ENCODE measurements around the gene MAMLD1.

Gene MAMLD1

DNA sequence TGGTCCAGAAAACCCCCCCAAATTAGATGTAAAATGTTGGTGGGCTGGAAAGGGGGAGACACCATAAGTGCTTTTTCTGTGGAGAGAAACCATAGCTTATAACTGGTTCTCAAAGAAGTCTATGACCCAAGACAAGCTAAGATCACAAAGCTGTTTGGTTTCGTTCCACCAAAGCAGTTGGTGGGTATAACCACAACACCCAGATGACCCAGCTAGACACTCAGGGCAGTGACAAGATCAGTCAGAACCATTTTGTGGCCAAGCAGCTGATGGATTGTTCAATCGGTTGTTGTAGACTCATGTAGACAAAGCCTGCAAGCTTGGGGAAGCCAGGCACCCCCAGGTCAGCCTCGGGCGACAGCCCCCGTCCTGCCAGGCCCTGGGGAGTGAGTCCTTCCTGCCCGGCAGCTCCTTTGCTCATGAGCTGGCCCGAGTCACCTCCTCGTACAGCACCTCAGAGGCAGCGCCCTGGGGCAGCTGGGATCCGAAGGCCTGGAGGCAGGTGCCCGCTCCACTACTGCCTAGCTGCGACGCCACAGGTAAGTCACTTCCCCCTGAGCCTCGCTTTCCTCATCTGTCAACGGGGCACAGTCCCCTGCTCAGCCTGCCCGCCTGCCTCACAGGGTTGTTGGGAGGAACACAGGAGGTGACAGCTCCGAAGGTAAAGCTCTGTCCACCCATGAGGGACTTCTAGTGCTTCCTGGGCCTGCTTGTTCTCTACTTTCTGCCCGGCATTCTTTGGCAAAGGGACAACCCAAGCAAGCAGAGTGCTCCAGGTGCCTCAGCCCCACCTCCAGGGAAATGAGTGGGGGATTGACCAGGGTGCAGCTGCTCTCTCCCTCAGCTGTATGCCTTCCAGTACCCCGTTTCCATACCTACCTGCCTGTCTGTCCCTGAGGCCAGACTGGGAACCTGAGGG is 140.1 kb downstream of the MAMLD1 start:
- DNase-seq (ENCODE audit: low spot score) = no peak

DNA sequence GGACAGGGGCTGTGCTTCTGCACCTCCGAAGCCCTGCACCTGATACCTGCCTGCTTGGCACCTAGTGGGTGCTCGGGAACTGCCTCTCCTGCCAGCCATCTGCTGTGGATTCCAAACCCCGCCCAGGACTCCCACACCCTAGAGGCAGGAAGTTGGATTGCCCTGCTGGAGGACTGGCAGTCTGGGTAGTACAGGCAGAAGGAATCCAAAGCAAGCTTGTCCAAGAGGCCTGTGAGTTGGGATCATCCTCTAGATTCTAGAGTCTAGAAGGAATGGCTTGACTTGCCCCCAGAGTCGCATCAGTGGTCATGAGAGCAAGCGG is 140.7 kb downstream of the MAMLD1 start:
- DNase-seq (ENCODE audit: low spot score) = peak; percentile 33

DNA sequence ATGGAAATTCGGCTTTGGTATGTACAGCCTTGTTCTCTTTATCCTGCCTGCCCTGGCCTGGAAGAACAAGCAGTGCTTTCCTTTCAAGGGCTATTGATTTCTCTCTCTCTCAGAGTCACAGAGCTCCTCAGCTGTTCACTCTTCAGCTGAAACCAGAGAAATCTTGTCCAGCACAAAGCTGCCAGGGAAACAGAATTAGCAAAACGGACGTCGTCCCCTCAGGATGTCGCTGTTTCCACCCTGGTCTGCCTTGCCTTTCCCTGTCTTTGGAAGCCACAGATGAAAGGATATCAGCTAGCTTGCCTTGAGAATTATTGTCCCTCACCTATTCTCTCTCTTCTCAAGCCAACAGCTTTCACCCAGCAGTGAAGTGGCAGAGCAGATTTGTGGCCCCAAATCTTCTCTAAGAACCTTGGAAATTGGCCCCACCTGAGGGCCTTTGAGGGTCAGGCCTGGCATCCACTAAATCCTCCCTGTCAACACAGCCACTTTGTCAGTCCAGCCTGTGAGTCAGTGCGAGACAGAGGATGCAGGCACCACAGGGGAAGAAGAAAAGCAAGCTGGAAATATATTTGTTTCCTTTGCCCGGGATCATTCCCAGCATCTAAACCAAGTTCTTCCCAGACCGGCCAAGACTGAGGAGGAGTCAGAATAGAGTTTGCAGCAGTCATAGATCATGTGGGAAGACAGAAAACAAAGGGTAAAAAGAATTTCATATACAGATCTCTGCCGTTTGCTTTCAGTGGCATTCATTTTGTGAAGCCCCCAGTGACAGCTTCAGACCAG is 141.5 kb downstream of the MAMLD1 start:
- DNase-seq (ENCODE audit: low spot score) = no peak

DNA sequence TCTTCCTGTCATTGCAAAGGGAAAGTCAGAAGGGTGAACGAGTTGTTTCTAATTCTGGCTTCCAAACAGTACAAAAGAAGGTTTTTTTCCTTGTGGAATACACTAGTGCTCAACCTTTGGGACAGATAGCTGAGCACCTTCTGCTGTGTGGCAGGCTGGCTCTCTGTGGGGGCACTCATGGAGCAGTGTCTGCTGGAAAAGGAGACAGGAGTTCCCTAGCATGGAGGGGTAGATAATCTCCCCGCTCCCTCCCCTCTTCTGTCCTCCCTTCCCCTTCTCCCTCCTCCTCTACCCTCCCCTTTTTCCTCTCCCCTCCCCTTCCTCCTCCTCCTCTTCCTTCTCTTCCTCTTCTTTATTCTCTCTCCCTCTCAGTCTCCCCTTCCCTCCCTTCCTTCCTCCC is 142.9 kb downstream of the MAMLD1 start:
- DNase-seq (ENCODE audit: low spot score) = no peak

DNA sequence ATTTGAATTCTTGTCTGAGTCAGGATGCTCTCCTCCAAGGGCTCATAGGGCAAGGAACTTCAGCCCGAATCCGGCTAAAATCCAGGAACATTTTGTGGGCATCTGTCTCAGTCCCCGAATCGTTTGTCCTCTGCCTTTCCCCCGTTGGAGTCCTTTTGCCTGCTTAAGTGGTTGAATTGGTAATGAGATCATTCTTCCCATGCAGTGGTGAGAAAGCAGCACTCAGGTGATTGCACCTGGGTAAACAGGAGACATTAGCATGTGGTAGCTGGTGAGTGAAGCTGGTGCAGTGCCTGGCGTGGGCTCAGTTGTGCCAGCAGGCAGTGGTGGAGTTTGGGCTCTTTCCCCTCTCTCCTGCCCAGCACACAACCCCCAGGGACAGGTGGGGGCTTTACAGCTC is 143.4 kb downstream of the MAMLD1 start:
- no peak for DNase-seq (ENCODE audit: low spot score)

DNA sequence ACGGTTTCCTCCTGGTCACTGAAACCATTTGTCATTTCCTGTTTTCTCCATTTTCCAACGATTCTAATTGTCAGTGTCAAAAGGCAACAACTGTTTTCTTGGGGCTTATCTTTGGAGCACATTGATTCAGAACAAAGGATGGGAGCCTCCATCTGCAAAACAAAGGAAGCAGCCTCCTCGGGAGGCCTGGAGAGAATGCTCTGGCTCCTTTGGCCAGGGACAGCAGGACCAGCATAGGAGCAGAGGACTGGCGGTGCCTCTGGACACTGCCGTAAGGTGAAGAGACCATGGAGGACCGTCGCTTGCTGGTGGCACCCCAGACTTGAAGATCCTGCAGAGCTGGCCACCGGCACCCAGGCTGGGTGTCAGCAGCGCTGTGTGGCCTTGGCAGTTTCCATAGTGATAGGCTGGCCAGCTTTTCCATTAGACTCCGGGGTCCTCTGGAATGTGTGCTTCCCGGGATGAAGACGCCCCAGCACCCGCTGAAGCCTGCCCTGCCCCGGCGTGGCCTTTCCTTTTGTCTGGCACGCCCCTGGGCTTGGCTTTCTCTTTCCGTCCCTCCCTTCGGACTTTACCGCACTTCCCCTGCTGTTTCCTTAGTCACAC is 144.2 kb downstream of the MAMLD1 start:
- no peak for DNase-seq (ENCODE audit: low spot score)

DNA sequence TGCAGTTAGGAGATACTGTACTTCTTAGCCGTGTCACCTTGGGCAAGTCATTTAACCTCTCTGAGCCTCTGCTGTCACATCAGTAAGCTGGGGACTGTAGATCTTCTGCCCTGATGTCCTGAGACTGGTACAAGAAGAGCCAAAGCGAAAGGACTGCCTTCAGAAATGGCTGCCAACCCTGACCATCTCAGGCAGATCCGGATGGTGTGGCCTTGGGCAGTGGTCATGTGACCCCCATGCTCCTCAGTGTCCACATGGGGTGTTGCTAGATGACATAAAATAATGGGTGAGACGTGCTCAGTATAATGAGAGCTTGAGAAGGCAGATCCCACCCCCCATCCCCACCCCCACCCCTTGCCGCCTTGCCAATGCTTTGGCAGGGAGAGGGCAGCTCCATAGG is 144.9 kb downstream of the MAMLD1 start:
- no peak for DNase-seq (ENCODE audit: low spot score)

DNA sequence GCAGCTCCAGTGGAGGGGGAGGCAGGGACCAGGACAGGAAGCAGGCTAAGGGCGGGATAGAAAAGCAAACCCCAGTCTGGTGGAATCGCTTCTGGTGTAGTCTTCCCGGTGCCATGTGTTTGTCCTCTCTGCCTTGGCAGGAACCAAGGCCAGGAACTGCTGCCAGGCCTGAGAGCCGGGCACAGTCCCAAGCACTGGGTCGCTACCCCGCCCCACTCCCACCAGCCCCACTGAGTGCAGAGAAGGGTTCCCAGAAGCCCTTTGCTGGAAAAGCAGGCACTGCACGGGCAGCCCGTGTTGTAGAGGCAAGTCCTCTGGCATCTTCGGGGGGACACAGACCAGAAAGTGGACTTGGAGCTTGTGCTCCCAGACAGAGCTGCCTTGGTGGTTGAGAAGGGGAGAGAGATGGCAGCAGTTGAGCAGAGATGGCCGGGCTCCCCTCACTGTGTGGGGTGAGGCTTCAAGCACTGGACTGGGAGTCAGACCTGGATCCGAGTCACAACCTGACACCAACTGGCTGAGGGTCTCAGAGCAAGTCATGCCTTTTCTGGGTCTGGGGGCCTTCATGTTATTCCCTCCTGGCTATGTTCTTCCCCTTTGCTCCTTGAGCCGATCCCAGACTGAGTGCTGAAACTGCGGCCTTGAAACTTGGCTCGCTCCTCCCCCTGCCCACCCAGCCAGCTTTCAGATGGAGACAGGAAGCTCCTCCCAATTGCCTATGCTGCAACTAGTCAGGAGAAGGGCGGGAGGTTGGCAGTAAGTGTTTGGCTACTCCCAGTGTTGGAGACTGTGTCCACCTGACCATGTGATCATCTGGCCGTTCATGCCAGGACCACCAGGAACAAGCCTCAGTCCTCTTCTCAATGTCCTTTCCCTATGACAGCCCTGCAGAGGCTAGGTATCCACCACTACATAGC is 145.6 kb downstream of the MAMLD1 start:
- DNase-seq (ENCODE audit: low spot score) = no peak

DNA sequence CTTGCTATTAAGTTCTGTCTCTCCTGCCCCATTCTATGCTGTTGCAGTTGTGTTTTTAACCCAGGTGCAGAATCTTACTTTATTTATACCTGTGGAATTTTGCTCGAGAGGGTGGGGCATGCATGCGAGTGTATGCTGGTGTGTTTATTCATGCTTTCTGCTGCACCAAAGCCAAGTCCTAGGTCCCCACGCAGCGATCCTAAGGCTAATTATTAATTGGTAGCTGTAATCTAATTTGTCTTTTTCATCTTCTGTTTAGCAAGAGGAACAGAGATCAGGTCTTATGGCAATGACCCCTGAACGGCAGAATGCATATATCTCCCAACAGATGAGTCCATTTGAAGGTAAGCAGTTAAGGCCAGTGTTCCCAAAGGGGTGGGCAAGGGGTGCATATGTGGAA is 146.6 kb downstream of the MAMLD1 start:
- no peak for DNase-seq (ENCODE audit: low spot score)

DNA sequence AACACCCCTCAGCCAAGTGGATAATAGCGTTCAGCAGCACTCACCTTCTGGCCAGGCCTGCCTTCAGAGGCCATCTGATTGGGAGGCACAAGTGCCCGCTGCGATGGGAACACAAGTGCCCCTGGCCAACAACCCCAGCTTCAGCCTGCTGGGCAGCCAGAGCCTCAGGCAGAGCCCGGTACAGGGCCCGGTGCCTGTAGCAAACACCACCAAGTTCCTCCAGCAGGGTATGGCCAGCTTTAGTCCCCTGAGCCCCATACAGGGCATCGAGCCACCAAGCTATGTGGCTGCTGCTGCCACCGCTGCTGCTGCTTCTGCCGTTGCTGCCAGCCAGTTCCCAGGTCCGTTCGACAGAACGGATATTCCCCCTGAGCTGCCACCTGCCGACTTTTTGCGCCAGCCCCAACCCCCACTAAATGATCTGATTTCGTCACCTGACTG is 149.4 kb downstream of the MAMLD1 start:
- no peak for DNase-seq (ENCODE audit: low spot score)

DNA sequence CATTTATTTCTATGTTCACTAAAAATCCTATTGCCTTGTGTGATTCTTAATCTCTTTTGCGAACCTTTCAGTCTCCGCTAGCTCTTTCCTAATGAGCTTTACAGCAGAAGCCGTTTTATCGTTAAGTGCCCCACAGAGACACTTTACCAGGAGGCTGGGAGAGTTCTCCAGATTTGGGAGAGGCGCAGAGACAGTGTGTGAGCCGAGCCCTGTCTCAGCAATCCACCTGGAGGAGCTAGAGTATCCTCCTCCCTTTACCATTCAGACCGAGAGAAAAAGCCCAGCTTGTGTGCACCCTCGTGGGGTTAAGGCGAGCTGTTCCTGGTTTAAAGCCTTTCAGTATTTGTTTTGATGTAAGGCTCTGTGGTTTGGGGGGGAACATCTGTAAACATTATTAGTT is 150.4 kb downstream of the MAMLD1 start:
- DNase-seq (ENCODE audit: low spot score) = no peak

DNA sequence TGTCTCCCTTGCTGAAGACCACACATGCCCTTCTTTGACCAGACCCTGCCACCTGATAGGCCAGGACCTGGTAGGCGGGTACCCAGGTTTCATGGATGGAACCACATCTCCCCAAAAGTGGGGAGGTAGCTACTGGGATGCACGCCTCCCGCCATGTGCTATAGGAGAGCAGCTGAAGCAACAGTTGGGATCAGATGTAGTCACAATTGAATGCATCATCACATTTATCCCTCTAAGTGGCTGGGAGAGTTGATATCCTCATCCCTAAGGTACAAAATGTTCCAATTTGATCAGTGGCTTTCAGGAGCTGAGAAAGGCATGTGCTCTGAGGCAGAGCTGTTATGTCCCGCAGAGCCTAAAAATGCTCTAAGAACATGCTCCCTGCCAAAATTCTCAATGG is 151.3 kb downstream of the MAMLD1 start:
- no peak for DNase-seq (ENCODE audit: low spot score)

DNA sequence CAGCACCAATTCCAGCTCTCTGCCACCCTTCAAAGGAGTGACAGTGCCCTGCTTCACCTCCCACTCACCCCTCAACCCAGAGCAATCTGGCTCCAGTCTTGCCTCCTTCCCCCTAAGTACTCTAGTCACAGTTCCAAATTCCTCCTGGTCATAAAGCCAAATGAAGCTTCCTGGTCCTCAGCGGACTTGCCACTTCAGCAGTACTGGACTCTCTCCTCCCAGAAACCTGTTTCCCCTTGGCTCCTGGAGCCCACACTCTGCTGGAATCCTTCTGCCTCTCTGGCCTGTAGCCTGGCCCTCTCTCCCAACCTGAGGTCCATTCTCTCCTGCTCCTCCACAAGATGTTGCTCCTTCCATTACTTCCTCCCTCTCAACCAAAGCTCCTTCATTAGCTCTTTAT is 152.7 kb downstream of the MAMLD1 start:
- no peak for DNase-seq (ENCODE audit: low spot score)

DNA sequence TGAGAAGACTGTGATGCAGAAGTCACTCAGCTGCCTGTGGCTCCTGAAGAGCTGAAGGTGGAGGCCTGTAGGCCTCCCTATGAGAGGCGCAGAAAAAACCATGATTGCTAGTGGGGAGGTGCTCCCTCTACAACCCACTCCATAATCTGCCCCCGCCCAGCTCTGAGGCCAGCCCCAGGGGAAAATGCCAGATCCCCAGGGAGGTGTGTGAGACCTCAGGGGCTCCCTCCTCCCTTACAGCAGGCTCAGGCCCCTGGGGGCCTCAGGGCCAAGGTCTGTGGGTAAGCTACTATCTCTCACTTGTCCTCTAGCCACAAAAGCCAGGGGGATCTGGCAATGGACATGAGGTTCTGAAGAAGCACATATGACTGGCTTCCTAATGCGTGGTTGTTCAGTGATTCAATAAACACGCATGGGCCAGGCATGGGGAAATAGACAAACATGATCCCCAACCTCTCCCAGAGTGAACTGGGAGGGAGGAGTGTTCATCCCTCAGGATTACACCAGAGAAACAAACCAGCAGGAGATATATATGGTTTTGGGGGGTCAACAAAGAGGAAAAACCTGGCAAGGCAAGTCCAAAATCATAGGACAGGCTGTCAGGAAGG is 154.3 kb downstream of the MAMLD1 start:
- DNase-seq (ENCODE audit: low spot score) = no peak

DNA sequence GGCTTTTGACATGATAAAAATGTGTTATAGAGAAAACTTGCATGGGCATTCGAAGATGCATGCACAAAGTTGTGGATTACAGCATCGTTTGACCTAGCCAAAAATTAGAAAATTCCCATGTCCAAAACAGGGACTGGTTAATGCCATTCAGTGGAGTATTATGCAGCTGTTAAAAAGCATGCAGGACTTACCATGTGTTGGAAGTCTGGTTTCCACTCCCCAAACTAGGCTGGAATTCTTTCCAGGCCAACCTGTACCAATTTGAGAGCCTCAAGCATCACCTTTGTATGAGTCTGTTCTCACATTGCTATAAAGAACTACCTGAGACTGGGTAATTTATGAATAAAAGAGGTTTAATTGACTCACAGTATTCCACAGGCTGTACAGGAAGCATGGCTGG is 159.4 kb downstream of the MAMLD1 start:
- no peak for DNase-seq (ENCODE audit: low spot score)

DNA sequence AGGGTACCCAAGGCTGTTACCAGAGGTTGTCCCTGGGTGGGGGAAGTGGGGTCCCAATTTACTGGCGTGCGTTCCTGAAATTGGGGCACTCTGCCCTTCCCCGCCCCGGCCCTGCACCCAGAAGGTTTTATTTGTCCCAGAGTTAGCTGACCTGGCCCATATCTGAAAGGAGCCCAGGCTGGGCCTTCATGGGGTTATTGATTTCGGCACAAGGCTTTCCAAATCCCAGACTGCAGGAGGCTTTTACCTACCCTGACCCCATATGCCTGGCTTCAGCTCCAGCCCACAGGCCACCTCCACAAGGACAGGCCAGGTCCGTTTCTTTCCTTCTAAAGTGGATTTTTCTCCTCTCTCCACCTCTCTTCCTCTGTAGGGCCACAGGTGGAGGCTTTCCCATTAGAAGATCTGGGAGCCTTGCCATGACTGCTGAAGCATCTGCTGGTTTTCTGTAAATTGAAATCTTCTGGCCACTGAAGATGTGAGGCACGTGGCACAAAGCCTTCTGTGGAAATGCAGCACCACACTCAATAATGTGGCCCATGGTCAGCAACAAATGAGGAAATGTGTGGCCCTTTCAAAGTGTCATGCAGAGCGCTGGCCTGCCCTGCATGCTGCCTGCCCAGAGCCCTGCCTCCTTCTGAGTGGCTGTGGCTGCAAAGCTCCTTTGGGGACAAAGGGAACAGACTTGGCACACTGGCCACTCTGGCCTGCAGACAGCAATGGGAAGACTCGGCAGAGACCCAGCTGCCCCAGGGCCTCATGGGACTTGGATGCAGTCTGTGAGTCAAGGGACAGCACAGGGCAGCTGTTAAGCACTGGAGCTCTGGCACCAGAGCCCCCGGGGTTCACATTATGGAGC is 162.2 kb downstream of the MAMLD1 start:
- DNase-seq (ENCODE audit: low spot score) = no peak

DNA sequence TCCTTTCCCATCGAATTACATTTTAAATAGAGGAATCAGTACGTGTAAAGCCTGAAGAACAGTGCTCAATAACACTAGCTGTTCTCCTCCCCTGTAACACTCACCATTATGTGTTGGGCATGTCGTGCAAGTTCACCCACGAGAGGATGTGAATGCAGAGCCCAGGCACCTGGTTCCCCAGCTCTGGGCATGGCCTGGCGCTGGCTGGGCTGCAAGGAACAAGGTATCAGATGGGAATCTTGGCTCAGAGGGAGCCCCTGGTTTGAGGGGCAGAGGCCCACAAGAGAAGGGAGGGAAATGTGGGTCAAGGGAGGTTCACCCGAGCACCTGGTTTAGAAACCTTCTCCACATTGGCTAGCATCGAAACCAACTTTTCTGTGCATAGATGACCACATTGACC is 163.6 kb downstream of the MAMLD1 start:
- DNase-seq (ENCODE audit: low spot score) = no peak

DNA sequence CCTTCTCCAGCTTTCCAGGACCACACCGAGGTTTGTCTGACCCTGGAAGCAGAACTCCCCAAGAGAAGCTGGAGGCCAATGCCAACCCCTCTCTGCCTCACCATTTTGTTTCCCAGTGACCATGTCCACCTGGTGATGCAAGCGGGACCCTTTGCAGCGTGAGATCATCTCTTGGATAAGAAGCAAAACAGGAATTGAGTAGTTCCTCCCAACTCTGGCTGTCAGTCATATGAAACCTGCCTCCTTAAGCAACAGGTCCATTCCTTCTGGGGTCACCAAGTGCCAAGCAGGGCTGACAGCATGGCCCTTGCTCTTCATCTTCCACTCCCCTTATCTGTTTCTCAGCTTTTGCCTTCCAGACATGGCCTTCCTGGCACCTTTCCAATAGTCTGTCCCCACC is 164.0 kb downstream of the MAMLD1 start:
- no peak for DNase-seq (ENCODE audit: low spot score)

DNA sequence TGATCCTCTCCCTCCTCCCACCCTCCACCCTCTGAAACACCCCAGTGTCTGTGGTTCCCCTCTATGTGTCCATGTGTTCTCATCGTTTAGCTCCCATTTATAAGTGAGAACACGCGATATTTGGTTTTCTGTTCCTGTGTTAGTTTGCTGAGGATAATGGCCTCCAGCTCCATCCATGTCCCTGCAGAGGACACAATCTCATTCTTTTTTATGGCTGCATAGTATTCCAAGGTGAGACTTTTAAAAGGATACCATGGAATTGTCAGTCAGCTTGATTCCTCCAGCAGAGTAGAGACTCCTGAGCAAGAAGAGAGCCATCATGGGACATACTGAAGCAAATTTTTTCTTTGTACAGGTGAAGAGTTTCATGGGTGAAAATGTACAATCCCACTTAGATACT is 166.5 kb downstream of the MAMLD1 start:
- no peak for DNase-seq (ENCODE audit: low spot score)

DNA sequence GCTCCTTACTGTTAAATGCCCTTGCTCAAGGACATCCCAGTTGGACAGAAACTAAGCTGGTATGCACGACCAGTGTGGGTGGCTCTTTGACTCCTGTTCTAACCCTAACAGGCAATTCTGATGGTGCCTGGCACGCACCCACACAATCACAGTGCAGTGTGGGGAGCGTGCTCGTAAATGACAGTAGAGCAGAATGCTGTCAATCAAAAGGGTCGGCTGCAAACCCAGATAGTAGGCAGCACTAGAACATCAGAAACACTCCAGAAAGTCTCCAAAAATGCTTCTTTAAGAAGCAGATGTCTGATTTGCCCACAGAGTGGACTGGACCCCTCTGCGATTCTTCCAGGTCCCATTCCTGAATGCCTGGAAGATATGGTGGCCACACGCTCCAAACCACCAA is 167.7 kb downstream of the MAMLD1 start:
- no peak for DNase-seq (ENCODE audit: low spot score)

DNA sequence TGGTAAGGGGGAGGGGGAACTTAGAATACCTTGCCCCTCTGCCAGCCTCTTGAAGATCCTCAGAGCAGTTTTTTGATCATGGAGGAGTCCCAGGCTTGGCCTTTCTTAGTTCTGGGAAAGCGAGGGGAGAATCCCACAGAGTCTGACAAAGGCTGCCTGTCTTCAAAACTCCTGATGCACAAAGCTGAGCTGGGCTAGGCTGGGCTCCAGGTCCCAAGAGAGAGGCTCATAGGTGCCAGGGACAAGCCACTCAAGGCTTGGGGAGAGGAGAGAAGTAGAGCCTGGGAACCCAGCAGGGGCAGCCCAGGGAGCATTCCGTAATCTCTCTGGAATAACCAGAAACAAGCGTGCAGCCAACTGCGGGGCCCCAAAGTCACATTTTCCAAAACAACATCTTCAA is 168.3 kb downstream of the MAMLD1 start:
- DNase-seq (ENCODE audit: low spot score) = no peak
